GM20431 (cell line): ENCODE measurements around the gene EIF4EBP3.
"Not testable (repeated sequence)": the region's sequence is repeated elsewhere in the genome, so short reads cannot be mapped to it uniquely, and the experiment has no call there.

Source experiments
- in situ Hi-C: fragments of 300-500 bp; cut with MseI, MboI; formaldehyde crosslinking; loops from one replicate; pipeline ENCODE4 v1.15.0; 2020; ENCODE audit warnings: low sequenced_read_pairs; ENCODE audit not compliant: unreplicated experiment

The EIF4EBP3 gene

DNA sequence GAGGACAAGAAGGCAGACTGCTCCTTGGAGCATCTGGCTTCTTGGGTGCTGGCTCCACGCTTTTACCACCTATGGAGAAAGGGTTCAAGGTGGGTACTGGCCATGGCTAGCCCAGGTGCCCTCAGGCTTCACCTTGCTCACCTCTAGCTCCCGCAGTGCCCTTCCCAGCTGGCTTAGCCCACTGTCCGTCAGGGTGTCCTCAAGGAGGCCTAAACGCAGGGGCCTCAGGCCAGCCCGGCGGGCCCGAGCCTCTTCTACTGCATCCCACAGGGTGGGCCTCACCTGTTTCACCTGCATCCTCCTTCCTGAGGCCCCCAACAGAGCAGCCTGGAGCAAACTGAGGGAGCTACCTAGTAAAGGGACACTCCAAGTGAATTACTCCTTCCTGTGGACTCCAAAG is 26.2 kb downstream of the EIF4EBP3 start:
- in situ Hi-C loops: no loop called here

DNA sequence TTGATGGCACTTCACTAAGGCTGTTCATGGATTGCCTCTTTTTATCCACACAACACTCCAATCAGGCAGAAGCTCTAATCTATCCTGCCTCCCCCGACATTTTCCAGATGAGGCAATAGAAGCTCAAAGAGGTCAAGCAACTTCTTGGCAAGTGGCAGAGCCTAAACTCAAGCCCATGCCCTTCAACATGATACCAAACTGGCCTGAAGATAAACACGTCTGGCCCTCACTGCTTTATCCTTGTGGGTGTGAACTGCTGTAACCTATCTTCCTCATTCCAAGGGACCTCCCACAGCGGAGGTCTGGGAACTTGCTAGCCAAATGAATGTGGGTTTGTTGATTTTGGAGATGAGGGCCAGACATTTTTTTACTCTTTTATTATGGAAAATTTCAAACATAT is 26.7 kb downstream of the EIF4EBP3 start:
- in situ Hi-C loops: no loop called here

DNA sequence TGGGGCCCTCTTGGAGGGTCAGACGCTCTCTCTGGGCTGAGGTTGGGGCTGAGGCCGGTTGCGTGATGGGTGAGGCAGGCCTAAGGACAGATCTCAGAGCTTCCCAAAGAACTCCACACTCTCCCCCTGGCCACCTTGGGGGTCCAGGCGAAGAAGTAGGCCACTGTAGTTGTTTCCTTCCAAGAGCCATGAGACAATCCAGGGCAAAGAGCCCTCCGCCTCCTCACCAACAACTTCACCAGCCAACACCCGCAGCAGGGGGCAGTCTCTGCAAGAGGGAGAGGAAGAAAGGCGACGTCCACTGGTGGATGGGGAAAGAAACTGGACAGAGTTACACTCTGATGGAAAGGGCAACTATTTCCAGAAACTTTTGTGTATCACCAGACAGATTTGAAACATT is 27.8 kb downstream of the EIF4EBP3 start:
- in situ Hi-C loops: no loop called here

- in situ Hi-C loops: no loop called here
These were observed 29.3 kb downstream of the EIF4EBP3 start for GRCh38 chr5:140576776-140577201.

GRCh38 chr5:140579188-140579747 is 31.8 kb downstream of the EIF4EBP3 start:
- in situ Hi-C loops: not testable (repeated sequence)

GRCh38 chr5:140587495-140587894 is 40.0 kb downstream of the EIF4EBP3 start:
- in situ Hi-C loops: no loop called here

- in situ Hi-C loops: no loop called here
These were observed 41.0 kb downstream of the EIF4EBP3 start for GRCh38 chr5:140588311-140589070.

DNA sequence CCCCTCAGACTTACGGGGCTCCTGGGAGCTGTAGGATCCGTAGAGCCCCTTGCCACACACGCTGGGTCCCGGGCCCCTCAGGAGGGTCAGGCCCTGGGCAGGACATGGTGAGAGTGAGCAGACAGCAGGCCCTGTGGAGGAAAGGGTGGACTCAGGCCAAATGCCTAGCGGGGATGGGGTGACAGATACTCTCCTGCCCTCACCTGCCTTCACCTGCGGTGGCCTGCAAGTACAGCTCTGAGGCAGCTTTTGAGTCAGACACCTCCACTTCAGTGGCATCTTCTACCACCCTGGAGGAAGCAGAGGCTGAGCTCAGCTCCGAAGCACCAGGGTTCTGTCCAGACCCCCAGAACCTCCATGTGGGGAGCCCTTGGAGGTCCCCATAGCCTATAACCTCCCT is 43.4 kb downstream of the EIF4EBP3 start:
- in situ Hi-C loops: no loop called here

DNA sequence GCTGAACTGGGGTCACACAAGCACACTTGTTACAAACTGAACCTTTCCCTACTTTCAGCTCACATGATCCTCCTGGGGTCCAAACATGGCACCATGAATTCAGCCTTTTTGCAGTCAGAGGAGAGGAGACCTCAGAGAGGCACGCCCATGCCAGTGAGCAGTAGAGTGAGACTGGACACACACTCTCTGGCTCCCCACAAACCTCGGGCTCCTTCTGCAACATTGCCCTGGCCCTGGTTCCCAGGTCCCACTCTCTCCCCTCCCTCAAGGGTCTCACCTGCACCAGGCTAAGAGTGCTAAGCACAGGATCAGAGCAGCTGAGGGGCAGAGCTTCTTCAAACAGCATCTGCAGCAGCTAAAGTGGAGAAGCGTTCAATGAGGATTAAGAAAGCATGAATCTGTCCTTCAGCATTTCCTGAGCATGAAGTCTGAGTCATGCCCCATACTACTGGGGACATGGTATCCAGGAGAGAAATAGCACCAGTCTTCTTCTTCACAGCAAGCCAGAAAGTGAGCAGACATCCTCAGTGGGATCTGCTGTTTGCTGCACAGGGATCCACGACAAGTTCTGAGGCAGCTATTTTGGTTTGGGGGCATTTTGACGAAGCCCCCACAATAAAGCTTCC is 44.4 kb downstream of the EIF4EBP3 start:
- in situ Hi-C loops: no loop called here

- in situ Hi-C loops: not testable (repeated sequence)
These were observed 45.6 kb downstream of the EIF4EBP3 start for GRCh38 chr5:140593070-140593469.

- in situ Hi-C loops: no loop called here
These were observed 46.7 kb downstream of the EIF4EBP3 start for GRCh38 chr5:140594169-140594568.

- in situ Hi-C loops: no loop called here
These were observed 48.3 kb downstream of the EIF4EBP3 start for GRCh38 chr5:140595538-140596300.

GRCh38 chr5:140596321-140596741 is 48.9 kb downstream of the EIF4EBP3 start:
- in situ Hi-C loops: no loop called here

DNA sequence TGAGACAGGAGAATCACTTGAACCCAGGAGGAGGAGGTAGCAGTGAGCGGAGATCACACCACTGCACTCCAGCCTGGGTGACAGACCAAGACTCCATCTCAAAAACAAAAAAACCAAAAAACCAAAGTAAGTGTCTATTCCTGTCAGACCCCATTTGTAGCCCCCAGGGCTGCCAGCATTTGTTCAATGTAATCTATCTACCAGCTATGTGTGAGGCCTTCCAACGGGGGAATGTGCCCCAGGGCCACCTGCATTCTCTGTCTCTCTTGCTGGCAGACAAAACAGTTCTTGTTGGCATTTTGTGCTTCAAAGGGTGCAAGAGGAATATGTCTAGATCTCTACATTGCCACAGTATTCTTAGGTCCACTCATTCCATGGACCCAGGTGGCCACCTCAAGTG is 51.4 kb downstream of the EIF4EBP3 start:
- in situ Hi-C loops: no loop called here
